Measurements from ENCODE around the gene LAGE3. TPM values are rescaled to one million over a fixed set of nuclear protein-coding genes. Genes with fewer than 3 reads are reported as not detected.

LAGE3 gene
- total and polyA plus RNA-seq, 2 of the 13 experiments (the other 11 are each of a cell fraction or from before 2014, with no cell fraction given), result 7.6 to 12.7 TPM

DNA sequence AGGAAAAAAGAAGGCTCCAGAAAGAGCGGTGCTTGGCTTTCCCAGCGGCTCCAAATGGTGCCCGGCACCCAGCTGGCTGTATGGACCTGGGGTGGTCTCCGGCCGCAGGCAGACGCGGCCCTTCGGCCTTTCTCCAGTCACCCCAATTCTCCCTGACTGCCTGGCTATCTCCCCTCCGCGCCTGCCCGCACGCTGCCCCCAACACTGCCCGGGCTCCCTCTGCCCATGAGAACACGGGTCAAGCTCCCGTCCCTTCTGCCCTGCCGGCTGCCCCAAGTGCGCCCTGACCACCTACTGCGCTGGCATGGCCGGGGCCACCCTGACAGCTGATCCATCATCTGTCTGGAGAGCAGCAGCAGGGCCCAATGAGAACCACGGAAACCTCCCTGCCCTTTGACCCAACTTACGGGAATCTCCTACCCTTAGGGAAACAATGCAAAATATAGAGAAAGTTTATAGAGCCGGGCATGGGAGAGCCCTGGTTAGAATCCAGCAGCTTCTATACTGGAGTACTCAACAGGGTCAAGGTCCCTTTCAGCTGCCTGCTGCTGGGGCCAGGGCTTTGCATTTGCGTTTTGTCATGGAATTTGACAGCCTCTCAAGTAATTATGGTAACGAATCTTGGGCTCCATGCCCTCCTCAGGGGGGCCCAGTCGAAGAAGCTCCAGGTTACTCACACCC lies 38.2 kb upstream of the LAGE3 start (continued):
- peak; percentile 47 for TF ChIP-seq HNRNPLL (IDR thresholded peaks at IDR 0.05; ENCODE audit: low read depth, low read length, poor library complexity, severe bottlenecking)
- TF ChIP-seq SAFB2 (CRISPR knock-in tag; IDR thresholded peaks at IDR 0.05; ENCODE audit: borderline replicate concordance, low read depth), result no peak
- TF ChIP-seq ISX (CRISPR knock-in tag; conservative IDR thresholded peaks at IDR 0.05), result no peak
- TF ChIP-seq ESRRA (CRISPR knock-in tag; IDR thresholded peaks at IDR 0.05; ENCODE audit: low read depth), result no peak
- no peak for TF ChIP-seq ZNF563 (CRISPR knock-in tag; IDR thresholded peaks at IDR 0.05)
- TF ChIP-seq ZNF547 (CRISPR knock-in tag; IDR thresholded peaks at IDR 0.05), result no peak
- TF ChIP-seq PPARG (CRISPR knock-in tag; conservative IDR thresholded peaks at IDR 0.05), result peak; percentile 55; the same call in 1 of the 2 replicates
- no peak for TF ChIP-seq REPIN1 (CRISPR knock-in tag; IDR thresholded peaks at IDR 0.05; ENCODE audit: borderline replicate concordance, low read depth)
- no peak for TF ChIP-seq ZNF230 (CRISPR knock-in tag; IDR thresholded peaks at IDR 0.05)
- TF ChIP-seq ZNF678 (CRISPR knock-in tag; IDR thresholded peaks at IDR 0.05), result no peak
- no peak for TF ChIP-seq ZFP41 (CRISPR knock-in tag; IDR thresholded peaks at IDR 0.05; ENCODE audit: borderline replicate concordance)
- no peak for TF ChIP-seq THAP8 (CRISPR knock-in tag; IDR thresholded peaks at IDR 0.05; ENCODE audit: borderline replicate concordance)
- TF ChIP-seq SIN3B (IDR thresholded peaks at IDR 0.05; ENCODE audit: low read length), result no peak
- no peak for TF ChIP-seq SKIL (CRISPR knock-in tag; IDR thresholded peaks at IDR 0.05; ENCODE audit: borderline replicate concordance)
- no peak for TF ChIP-seq ZNF788 (CRISPR knock-in tag; IDR thresholded peaks at IDR 0.05; ENCODE audit: borderline replicate concordance)
- peak; percentile 50 for TF ChIP-seq NFYC (CRISPR knock-in tag; IDR thresholded peaks at IDR 0.05)
- TF ChIP-seq IRX3 (CRISPR knock-in tag; IDR thresholded peaks at IDR 0.05; ENCODE audit: borderline replicate concordance, low read depth), result no peak
- TF ChIP-seq, protein P1, sequence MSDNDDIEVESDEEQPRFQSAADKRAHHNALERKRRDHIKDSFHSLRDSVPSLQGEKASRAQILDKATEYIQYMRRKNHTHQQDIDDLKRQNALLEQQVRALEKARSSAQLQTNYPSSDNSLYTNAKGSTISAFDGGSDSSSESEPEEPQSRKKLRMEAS (IDR thresholded peaks at IDR 0.05), result peak; percentile 46; the same call in 1 of the 2 replicates
- TF ChIP-seq TBX3 (IDR thresholded peaks at IDR 0.05; ENCODE audit: borderline replicate concordance), result no peak
- TF ChIP-seq ZNF17 (CRISPR knock-in tag; IDR thresholded peaks at IDR 0.05), result no peak
- TF ChIP-seq SUZ12 (IDR thresholded peaks at IDR 0.05; ENCODE audit: low read depth, low read length), result no peak
- no peak for TF ChIP-seq ZNF3 (CRISPR knock-in tag; IDR thresholded peaks at IDR 0.05)
- no peak for TF ChIP-seq ZSCAN12 (CRISPR knock-in tag; IDR thresholded peaks at IDR 0.05)
- no peak for TF ChIP-seq HNRNPK (IDR thresholded peaks at IDR 0.05; ENCODE audit: low read depth, low read length, poor library complexity, severe bottlenecking)
- TF ChIP-seq ZNF414 (CRISPR knock-in tag; IDR thresholded peaks at IDR 0.05), result no peak
- TF ChIP-seq ZNF709 (CRISPR knock-in tag; IDR thresholded peaks at IDR 0.05), result no peak
- no peak for TF ChIP-seq SP4 (CRISPR knock-in tag; IDR thresholded peaks at IDR 0.05)
- TF ChIP-seq ZNF33B (CRISPR knock-in tag; IDR thresholded peaks at IDR 0.05), result no peak
- TF ChIP-seq PTBP1 (IDR thresholded peaks at IDR 0.05; ENCODE audit: low read depth, low read length, poor library complexity, severe bottlenecking), result no peak
- TF ChIP-seq MATR3 (CRISPR knock-in tag; IDR thresholded peaks at IDR 0.05), result no peak
